HepG2 (cell line): ENCODE results near the gene ABHD4. TPM values are rescaled to one million over a fixed set of nuclear protein-coding genes. Genes with fewer than 3 reads are reported as not detected.

ENCODE experiments used
- ARNTL ChIP-seq: sonication (generic); formaldehyde crosslinking; IDR thresholded peaks from 2 replicates; pipeline ENCODE4 v1.4.0; 2020; ENCODE audit warnings: mild to moderate bottlenecking, missing genetic modification reagents
- CBX2 ChIP-seq, 2 experiments: fragments of 200-600 bp in 1 of 2; sonication (generic); formaldehyde crosslinking in 1 of 2; IDR thresholded peaks; 2 replicates each; pipeline versions ENCODE4 v1.7.0 to v1.8.1; 2018 to 2022; ENCODE audit warnings: low read depth in 2 of 2, low read length in 1 of 2, mild to moderate bottlenecking in 1 of 2, missing genetic modification reagents in 1 of 2
- ELF3 ChIP-seq: IDR thresholded peaks from 2 replicates; pipeline ENCODE4 v1.6.1; 2016; ENCODE audit warnings: missing genetic modification reagents, missing compliant biosample characterization
- KLF9 ChIP-seq: IDR thresholded peaks from 2 replicates; pipeline ENCODE4 v1.6.1; 2016; ENCODE audit warnings: low read depth
- RBM22 ChIP-seq: fragments of 200-400 bp; formaldehyde crosslinking; optimal IDR thresholded peaks from 2 replicates; pipeline ENCODE3; 2017; ENCODE audit warnings: mild to moderate bottlenecking, low read length, moderate library complexity
- SMAD1 ChIP-seq: sonication (generic); formaldehyde crosslinking; IDR thresholded peaks from 2 replicates; pipeline ENCODE4 v1.4.0; 2020; ENCODE audit warnings: missing genetic modification reagents, low read depth, mild to moderate bottlenecking, borderline replicate concordance
- TOPORS ChIP-seq: sonication (generic); formaldehyde crosslinking; IDR thresholded peaks from 2 replicates; pipeline ENCODE4 v1.8.0; 2023; ENCODE audit warnings: mild to moderate bottlenecking, missing genetic modification reagents
- ZFP36 ChIP-seq: fragments of 150-350 bp; IDR thresholded peaks from 2 replicates; pipeline ENCODE4 v1.6.1; 2018; ENCODE audit warnings: borderline replicate concordance, low read length, low read depth; ENCODE audit not compliant: partially characterized antibody
- ZNF44 ChIP-seq: sonication (generic); formaldehyde crosslinking; IDR thresholded peaks from 2 replicates; pipeline ENCODE4 v1.5.1; 2020; ENCODE audit warnings: mild to moderate bottlenecking, missing genetic modification reagents
- ZNF670 ChIP-seq: sonication (generic); formaldehyde crosslinking; IDR thresholded peaks from 2 replicates; pipeline ENCODE4 v1.8.0; 2022; ENCODE audit warnings: mild to moderate bottlenecking, missing genetic modification reagents, borderline replicate concordance
- ZNF703 ChIP-seq: sonication (generic); formaldehyde crosslinking; IDR thresholded peaks from 2 replicates; pipeline ENCODE4 v1.5.1; 2020; ENCODE audit warnings: missing genetic modification reagents, mild to moderate bottlenecking, moderate library complexity, borderline replicate concordance
- ZNF761 ChIP-seq: sonication (generic); formaldehyde crosslinking; conservative IDR thresholded peaks from 2 replicates; pipeline ENCODE4 v1.4.0; 2020; ENCODE audit warnings: mild to moderate bottlenecking, missing genetic modification reagents
- ZNF839 ChIP-seq: sonication (generic); formaldehyde crosslinking; IDR thresholded peaks from 2 replicates; pipeline ENCODE4 v1.4.0; 2020; ENCODE audit warnings: missing genetic modification reagents, mild to moderate bottlenecking, borderline replicate concordance
- polyA plus RNA-seq, 8 experiments: library from polyadenylated mRNA; depleted of rRNA in 3 of 8; stranded (reverse) in 7 of 8; unstranded in 1 of 8; fragments of >200 nt; fragmentation: Illumina TruSeq in 4 of 8; extraction: Trizol in 4 of 8; gene quantifications; 2 replicates each; pipeline versions ENCODE4 v1.2.1 to v1.2.3, GENCODE V29; 2011 to 2016; ENCODE audit warnings: low read depth in 4 of 8, missing spikeins in 1 of 8, mixed read lengths in 1 of 8; ENCODE audit not compliant: insufficient read depth in 1 of 8
- total RNA-seq, 5 experiments: library from RNA; depleted of rRNA; stranded (reverse); fragments of >200 nt; fragmentation: Illumina TruSeq; extraction: Trizol; gene quantifications; 2 replicates each; pipeline ENCODE4 v1.2.3, GENCODE V29; 2016; ENCODE audit warnings: low read depth in 1 of 5
- TF ChIP-seq, protein P1 (sequence below): sonication (generic); formaldehyde crosslinking; IDR thresholded peaks from 2 replicates; pipeline ENCODE4 v1.5.0; 2020; ENCODE audit warnings: missing genetic modification reagents
- TF ChIP-seq, protein P2 (sequence below): sonication (generic); formaldehyde crosslinking; IDR thresholded peaks from 2 replicates; pipeline ENCODE4 v1.4.0; 2020; ENCODE audit warnings: missing genetic modification reagents
- TF ChIP-seq, protein P3 (sequence below): sonication (generic); formaldehyde crosslinking; IDR thresholded peaks from 2 replicates; pipeline ENCODE4 v1.8.1; 2023; ENCODE audit warnings: mild to moderate bottlenecking, missing genetic modification reagents
- TF ChIP-seq, protein P4 (sequence below): sonication (generic); formaldehyde crosslinking; IDR thresholded peaks from 2 replicates; pipeline ENCODE4 v1.5.0; 2020; ENCODE audit warnings: mild to moderate bottlenecking, missing genetic modification reagents, borderline replicate concordance
- TF ChIP-seq, protein P5 (sequence below): sonication (generic); formaldehyde crosslinking; IDR thresholded peaks from 2 replicates; pipeline ENCODE4 v1.5.0; 2020; ENCODE audit warnings: missing genetic modification reagents, mild to moderate bottlenecking, borderline replicate concordance

ABHD4 gene
- total and polyA plus RNA-seq, 2 of the 13 experiments (the other 11 are each of a cell fraction or from before 2014, with no cell fraction given), result 16.1 to 47.5 TPM

DNA sequence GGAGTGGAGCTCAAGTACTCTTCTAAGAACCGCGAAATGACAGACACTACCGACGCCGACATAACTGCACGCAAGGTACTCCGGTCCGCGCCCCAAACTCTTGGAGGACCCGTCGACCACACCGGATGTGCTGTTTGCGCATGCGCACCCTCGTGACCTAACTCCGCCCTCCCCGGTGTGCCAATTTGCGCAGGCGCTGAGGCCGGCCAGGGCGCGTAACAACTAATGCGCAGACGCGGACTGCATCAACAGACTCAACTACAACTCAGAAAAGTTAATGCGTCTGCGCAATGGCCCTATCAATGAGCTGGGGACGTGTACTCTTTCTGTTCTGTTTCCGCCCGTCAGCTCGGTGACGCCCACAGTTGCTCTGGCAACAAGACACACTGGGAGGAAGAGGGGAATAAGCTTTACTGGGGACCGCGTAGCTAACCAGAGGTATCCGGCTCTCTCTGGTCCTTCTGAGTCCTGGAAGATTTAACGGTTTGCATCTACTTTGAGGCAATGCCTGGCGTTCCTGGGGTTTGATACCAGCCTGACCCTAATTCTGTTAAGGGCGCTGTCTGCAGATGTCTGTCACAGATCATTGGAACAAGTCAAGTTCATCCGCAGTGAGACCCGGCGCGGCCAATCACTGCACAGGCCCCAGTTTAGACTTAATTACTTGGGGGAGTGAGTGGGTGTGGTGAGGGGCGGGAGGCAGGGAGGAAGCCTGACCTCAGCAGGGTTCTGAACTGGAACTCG lies 8.8 kb upstream of the ABHD4 start, which contains the start of gene DAD1 (continued):
- TF ChIP-seq CBX2 (IDR thresholded peaks at IDR 0.05; ENCODE audit: low read depth, low read length) (no peak), CBX2 (CRISPR knock-in tag; IDR thresholded peaks at IDR 0.05; ENCODE audit: low read depth) (no peak), ELF3 (CRISPR knock-in tag) (0 out of 2 replicates have a peak, but pooled peaks have one; percentile 31), ZNF703 (CRISPR knock-in tag) (no peak), TOPORS (CRISPR knock-in tag) (peak; percentile 35; the same call in 1 of the 2 replicates), ZNF670 (CRISPR knock-in tag) (no peak), RBM22 (peak; percentile 100), ZFP36 (no peak), ZNF839 (peak; percentile 95), ZNF44 (CRISPR knock-in tag) (peak; percentile 89), ARNTL (CRISPR knock-in tag) (peak; percentile 78), SMAD1 (CRISPR knock-in tag) (peak; percentile 69; the same call in 1 of the 2 replicates), ZNF761 (peak; percentile 95), KLF9 (CRISPR knock-in tag) (peak; percentile 78)
- TF ChIP-seq, protein P1, sequence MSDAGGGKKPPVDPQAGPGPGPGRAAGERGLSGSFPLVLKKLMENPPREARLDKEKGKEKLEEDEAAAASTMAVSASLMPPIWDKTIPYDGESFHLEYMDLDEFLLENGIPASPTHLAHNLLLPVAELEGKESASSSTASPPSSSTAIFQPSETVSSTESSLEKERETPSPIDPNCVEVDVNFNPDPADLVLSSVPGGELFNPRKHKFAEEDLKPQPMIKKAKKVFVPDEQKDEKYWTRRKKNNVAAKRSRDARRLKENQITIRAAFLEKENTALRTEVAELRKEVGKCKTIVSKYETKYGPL, result no peak
- TF ChIP-seq, protein P2, sequence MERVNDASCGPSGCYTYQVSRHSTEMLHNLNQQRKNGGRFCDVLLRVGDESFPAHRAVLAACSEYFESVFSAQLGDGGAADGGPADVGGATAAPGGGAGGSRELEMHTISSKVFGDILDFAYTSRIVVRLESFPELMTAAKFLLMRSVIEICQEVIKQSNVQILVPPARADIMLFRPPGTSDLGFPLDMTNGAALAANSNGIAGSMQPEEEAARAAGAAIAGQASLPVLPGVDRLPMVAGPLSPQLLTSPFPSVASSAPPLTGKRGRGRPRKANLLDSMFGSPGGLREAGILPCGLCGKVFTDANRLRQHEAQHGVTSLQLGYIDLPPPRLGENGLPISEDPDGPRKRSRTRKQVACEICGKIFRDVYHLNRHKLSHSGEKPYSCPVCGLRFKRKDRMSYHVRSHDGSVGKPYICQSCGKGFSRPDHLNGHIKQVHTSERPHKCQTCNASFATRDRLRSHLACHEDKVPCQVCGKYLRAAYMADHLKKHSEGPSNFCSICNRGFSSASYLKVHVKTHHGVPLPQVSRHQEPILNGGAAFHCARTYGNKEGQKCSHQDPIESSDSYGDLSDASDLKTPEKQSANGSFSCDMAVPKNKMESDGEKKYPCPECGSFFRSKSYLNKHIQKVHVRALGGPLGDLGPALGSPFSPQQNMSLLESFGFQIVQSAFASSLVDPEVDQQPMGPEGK (CRISPR knock-in tag), result peak; percentile 78
- TF ChIP-seq, protein P3, sequence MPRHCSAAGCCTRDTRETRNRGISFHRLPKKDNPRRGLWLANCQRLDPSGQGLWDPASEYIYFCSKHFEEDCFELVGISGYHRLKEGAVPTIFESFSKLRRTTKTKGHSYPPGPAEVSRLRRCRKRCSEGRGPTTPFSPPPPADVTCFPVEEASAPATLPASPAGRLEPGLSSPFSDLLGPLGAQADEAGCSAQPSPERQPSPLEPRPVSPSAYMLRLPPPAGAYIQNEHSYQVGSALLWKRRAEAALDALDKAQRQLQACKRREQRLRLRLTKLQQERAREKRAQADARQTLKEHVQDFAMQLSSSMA (CRISPR knock-in tag), result no peak; the same call in 1 of the 2 replicates
- TF ChIP-seq, protein P4, sequence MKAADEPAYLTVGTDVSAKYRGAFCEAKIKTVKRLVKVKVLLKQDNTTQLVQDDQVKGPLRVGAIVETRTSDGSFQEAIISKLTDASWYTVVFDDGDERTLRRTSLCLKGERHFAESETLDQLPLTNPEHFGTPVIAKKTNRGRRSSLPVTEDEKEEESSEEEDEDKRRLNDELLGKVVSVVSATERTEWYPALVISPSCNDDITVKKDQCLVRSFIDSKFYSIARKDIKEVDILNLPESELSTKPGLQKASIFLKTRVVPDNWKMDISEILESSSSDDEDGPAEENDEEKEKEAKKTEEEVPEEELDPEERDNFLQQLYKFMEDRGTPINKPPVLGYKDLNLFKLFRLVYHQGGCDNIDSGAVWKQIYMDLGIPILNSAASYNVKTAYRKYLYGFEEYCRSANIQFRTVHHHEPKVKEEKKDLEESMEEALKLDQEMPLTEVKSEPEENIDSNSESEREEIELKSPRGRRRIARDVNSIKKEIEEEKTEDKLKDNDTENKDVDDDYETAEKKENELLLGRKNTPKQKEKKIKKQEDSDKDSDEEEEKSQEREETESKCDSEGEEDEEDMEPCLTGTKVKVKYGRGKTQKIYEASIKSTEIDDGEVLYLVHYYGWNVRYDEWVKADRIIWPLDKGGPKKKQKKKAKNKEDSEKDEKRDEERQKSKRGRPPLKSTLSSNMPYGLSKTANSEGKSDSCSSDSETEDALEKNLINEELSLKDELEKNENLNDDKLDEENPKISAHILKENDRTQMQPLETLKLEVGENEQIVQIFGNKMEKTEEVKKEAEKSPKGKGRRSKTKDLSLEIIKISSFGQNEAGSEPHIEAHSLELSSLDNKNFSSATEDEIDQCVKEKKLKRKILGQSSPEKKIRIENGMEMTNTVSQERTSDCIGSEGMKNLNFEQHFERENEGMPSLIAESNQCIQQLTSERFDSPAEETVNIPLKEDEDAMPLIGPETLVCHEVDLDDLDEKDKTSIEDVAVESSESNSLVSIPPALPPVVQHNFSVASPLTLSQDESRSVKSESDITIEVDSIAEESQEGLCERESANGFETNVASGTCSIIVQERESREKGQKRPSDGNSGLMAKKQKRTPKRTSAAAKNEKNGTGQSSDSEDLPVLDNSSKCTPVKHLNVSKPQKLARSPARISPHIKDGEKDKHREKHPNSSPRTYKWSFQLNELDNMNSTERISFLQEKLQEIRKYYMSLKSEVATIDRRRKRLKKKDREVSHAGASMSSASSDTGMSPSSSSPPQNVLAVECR (CRISPR knock-in tag), result peak; percentile 99
- TF ChIP-seq, protein P5, sequence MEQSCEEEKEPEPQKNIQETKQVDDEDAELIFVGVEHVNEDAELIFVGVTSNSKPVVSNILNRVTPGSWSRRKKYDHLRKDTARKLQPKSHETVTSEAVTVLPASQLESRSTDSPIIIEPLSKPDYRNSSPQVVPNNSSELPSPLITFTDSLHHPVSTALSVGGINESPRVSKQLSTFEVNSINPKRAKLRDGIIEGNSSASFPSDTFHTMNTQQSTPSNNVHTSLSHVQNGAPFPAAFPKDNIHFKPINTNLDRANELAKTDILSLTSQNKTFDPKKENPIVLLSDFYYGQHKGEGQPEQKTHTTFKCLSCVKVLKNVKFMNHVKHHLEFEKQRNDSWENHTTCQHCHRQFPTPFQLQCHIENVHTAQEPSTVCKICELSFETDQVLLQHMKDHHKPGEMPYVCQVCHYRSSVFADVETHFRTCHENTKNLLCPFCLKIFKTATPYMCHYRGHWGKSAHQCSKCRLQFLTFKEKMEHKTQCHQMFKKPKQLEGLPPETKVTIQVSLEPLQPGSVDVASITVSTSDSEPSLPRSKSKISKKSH, result peak; percentile 95
